NOMO-1 treated with DMSO at 0.1 percent for 48 hours (cell line): ENCODE results near the gene KDM2A.
A peak's percentile ranks its signal among the peaks of the same experiment; 100 is the strongest.

Experiments used
- DNase-seq: peaks from one replicate; lab custom pipeline; 2025; ENCODE audit not compliant: unreplicated experiment; lab: John Stamatoyannopoulos, UW

The KDM2A gene

DNA sequence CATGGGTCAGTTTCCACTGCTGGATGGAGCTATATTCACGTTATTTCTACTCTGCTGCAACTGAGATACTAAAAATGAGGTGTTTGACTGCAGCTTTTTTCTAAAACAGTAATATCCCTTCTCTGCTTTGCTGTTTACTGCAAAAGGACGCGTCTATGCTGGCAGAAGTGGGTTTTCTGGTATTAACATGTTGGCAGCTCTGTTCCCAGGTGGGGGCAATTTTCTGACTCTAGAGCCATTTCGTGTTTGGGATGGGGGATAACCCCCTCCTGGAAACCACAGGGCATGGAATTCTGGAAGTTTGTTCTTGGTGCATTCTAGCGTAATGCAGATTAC lies 152.1 kb downstream of the KDM2A start:
- DNase-seq, result no peak

DNA sequence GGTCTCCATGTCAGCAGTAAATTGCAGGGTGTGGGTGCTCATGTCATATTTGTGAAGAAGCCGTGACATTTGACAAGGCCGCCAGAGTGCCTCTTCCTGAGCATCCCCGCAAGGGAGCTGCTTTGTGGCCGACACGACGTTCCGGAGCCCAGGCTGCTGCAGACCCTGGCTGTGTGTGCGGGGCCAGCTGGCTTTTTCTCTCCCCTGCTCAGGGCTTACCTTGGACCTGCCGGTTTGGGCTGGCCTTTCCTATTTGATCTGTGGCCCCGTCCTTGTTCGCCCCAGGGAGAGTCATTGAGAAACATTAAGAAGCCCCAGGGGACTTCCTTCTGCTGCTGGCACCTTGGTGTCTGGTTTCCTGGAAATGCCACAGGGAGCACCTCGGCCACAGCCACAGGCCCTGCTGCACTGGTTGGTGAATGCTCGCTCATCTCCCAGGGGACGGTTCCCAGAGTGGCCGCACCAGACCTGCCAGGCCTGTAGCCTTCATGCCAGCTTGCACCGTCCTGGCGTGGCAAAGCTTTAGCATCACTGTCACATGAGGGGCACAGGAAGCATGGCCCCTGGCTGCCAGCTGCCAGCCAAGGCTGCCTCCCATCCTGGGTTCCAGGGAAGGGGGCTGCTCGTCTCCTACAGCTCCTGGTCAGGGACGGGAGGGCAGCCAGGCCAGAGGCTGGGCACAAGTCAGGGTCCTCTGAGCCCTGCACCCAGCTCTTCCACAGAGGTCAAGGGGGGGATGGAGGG lies 152.7 kb downstream of the KDM2A start:
- DNase-seq, result no peak

DNA sequence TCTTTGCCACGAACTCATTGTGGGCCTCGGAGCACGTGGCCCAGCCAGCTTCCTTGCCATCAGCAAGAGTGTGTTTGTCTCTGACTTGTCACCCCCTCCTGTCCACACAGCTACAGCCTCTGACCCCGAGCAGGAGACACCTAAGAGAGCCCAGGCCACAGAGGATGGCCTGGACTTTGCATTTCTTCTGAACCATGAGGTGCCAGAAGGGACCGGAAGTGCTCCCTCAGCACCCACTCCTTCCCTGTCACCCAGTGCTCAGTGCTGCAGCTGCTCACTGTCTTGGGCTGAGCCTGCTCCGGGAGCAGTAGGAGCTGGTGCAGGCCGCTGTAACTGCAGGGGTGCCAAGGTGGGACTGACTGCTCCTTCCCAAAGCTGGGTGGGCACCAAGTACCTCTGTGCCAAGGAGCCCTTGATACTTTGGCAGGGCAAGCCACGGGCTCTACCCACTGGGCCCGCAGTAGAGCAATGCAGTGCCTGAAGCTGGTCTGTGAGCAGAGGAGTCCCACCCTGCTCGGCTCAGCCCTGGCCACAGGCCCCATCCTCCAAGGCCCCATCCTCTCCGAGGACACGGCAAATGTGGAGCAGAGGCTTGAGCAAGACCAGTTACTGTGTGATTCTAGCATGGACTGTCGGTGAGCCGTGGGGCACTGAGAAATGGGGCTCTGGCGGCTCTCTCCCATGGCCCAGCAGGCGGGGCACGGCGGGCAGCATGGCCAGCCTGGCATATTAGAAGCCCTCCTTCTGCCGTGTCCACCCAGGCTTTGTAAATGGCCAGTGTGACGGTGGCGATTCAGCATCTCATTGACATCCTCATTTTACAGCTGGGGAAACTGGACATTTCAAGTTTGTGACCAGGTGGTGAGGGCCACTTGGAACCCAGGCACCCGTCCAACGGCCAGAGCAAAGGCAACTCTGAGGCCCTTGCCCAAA lies 153.5 kb downstream of the KDM2A start:
- DNase-seq, result no peak

- no peak for DNase-seq
Observed at GRCh38 chr11:67273260-67273990, 154.4 kb downstream of the KDM2A start.

DNA sequence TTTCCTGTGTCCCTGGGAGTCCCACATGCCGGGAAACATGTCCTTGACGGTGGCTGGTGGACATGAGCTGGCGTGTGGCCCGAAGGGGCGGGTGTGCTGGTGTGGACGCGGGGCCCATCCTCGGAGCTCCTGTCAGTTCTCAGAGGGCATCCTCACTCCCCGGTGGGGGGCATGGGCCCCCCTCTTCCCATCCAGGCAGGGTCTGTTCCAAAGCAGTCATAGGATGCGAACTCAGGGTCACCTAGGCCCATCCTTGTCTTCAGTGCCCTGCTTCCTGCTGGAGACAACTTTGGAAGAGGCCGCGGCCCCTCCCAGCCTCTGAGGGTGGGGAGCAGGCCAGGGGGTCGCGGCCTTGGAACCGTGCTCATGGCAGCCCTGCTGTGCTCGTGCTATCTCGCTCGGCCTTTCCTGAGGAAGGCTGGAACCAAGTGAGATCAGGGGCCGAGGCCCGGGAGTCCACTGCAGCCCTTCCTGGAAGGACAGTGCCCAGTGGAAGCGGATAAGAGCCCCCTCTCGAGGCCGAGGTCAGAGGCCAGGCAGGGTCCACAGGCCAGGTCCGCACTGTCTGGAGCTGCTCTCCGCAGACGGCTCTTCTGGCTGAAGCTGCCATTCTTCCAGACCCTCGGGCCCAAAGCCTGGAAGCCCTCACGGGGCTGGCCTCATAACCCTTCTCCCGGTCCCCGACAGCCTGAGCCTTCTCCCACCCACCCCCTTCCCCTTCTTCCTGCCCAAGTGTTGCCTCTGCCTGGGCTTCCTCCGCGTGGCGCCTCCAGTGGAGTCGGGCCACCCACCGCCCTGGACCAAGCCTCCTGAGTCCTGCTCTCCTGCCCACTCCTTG lies 155.9 kb downstream of the KDM2A start:
- no peak for DNase-seq

DNA sequence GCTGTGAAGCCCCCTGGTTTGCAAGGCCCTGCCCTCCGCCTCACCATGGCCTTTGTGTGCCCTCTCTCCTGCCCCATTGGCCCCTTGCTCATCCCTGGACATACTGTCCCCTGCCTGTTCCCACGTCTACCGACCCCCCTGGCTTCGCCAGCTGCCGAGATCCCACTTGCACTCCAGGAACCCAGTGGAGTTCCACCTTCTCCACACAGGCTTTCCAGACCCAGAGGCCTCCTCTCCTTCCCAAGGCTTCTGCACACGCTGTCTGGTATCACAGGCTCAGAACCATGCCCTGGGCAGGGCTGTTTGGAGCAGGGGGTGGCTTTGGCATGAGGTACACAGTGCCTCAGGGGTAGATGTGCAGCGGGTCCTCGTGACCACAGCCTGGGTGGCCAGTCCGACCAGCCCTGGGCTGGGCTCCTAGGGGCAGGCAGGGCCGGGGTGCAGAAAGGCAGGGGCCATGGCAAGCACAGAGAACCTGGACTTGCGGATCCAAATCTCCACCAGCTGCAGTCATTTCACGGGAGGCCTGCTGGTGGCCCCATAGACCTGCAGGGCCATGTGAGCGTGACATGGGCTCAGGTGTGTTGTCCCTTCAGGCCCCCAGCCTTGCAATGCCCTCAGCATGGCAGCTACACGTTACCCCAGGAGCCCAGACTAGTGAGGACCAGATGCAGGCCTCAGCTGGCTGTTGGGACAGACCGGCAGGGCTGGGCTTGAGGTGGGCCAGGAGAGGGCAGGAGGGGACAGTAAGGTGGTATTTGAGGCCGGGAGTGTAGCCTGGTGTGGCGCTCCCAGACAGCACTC lies 156.7 kb downstream of the KDM2A start:
- no peak for DNase-seq

DNA sequence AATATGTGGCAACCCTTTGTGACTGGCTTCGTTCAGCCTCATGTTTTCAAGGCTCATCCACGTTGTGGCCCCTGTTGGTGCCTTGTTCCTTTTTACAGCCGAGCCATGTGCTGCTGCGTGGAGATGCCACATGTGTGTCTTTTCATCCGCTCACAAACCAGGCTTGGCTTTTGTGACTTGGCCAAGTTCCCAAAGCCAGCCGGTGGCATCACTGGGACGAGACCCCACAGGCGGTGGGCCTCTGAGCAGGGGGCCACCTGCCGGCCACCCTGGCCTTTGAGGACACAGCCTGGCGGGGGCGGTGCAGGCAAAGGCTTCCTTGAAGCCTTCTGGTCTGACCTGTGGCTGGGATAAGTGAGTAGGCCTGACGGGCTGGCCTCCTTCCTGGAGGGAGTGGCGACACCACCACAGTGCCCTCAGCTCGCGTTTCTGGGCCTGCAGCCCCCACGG lies 157.7 kb downstream of the KDM2A start:
- peak; percentile 94 for DNase-seq

DNA sequence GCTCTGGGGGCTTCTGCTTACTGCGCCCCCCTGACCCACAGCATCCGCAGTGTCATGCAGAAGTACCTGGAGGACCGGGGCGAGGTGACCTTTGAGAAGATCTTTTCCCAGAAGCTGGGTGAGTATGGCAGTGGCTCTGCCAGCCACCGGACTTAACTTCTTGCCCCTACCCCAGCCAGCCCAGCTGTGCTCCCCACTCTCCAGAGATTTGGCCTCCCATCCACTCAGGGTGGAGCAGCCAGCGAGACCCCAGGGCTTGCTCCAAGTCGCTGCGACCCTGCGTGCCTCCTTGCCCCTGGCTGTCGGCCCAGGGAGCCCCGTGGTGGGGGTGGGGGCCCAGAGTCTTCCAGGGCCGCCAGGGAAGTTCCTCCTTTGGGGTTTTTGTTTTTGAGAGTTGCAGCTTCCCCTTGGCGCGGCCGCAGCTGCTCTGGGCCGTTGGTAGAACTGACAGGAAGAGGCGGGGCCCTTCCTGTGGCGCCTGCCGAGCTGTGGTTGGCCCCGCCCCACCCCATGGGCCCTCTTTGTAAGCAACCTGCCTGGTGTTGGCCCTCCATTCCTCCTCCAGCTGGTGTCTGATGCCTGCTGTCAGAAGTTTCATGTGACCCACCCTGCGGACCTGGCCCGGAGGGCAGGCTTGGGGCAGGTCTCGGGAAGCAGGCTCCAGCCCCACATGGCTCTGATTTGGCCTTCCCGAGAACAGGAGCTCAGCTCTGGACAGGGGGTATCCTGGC lies 158.3 kb downstream of the KDM2A start:
- peak; percentile 98 for DNase-seq

DNA sequence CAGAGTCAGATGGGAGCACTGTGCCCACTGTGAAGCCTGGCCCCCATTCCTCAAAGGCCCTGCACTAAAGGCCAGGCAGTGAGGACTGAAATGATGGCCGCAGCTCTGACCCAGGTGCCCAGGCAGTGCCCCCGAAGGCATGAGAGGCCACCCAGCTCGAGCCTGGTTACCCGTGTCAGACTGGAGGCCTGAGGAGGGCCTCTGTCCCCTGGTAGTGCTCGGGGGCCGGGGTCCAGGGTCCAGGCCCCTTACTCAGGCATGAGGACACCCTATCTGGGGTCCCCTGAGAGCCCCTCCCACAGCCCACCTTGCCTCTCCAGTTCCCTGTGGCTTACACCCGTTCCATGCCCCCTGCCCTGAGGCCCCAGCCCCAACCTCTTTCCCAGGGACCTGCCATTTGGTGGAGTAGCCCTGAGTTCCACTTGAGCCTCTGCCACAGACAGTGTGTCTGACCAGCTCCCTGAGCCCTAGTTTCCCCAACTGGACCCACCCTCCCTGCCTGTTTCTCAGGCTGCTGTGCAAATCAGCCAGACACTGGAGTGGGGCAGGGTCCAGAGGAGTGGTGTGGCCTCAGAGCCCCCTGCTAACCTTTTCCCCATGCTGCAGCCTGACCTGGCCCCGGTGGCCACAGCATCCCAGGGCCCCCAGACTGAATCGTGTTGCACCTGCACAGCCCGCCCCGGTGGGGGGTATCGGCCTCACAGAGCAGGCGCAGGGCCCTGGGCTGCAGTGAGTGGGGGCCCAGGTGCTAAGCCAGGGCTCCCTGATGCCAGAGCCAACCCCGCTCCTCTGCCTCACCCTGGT lies 159.3 kb downstream of the KDM2A start:
- no peak for DNase-seq

GRCh38 chr11:67278939-67279588 lies 160.0 kb downstream of the KDM2A start:
- DNase-seq, result no peak

GRCh38 chr11:67279589-67280340 lies 160.7 kb downstream of the KDM2A start:
- no peak for DNase-seq

- DNase-seq, result no peak
Observed at GRCh38 chr11:67280341-67280787, 161.3 kb downstream of the KDM2A start.

- no peak for DNase-seq
Observed at GRCh38 chr11:67280788-67281551, 161.9 kb downstream of the KDM2A start.

- no peak for DNase-seq
Observed at GRCh38 chr11:67281552-67282150, 162.6 kb downstream of the KDM2A start.

- DNase-seq, result no peak
Observed at GRCh38 chr11:67282155-67282875, 163.3 kb downstream of the KDM2A start.
